Measurements from ENCODE around the gene SPTB. TPM values are rescaled to one million over a fixed set of nuclear protein-coding genes. Genes with fewer than 3 reads are reported as not detected.

SPTB gene
- total RNA-seq, 1 experiment from 2014 or later: 2.3 TPM

- H2BK120ac ChIP-seq (ENCODE audit: low read depth, low read length, poor library complexity, severe bottlenecking): no peak overlapping the region
- H2BK15ac ChIP-seq (ENCODE audit: low read depth, low read length): no peak overlapping the region
- no peak overlapping the region for H3K27ac ChIP-seq (ENCODE audit: insufficient read length, low read depth, low read length)
- no peaks in the 10 kb centered on the region; the same call in 1 of the 2 replicates for H3K4me1 ChIP-seq (ENCODE audit: insufficient read depth, low read length)
- TF ChIP-seq CTCF (conservative IDR thresholded peaks at IDR 0.05): no peak
- H4K8ac ChIP-seq (replicated peaks; ENCODE audit: insufficient read length, low read depth, low read length): no peak overlapping the region
- H2BK12ac ChIP-seq (ENCODE audit: insufficient read length, low read depth, low read length): no peak overlapping the region
- H2BK5ac ChIP-seq (ENCODE audit: insufficient read length, low read length): no peak overlapping the region
- H3K4me2 ChIP-seq (ENCODE audit: insufficient read depth, insufficient read length, low read length): no peak overlapping the region
- no CpG with 5 or more reads among the region's 12 CpGs for WGBS (ENCODE audit: extremely low coverage, insufficient read length, low lambda C conversion rate)
- H3K27me3 ChIP-seq (ENCODE audit: insufficient read depth, low read length): no peaks in the 10 kb centered on the region
- no peak overlapping the region for H3K23ac ChIP-seq (ENCODE audit: insufficient read length, low read depth, low read length)
- no peaks in the 10 kb centered on the region for H3K9me3 ChIP-seq (ENCODE audit: control insufficient read depth, low read depth, low read length)
- no peak overlapping the region for H3K4ac ChIP-seq (ENCODE audit: low read depth, low read length)
- no peak for DNase-seq
- H3K56ac ChIP-seq (ENCODE audit: insufficient read length, low read depth, low read length): no peak overlapping the region
- H3K18ac ChIP-seq (ENCODE audit: insufficient read length, low read depth, low read length): no peak overlapping the region
- no peak overlapping the region for H4K5ac ChIP-seq (ENCODE audit: insufficient read length, low read depth, low read length)
- no peak overlapping the region for H3K9ac ChIP-seq (ENCODE audit: extremely low read depth, insufficient read length, low read length)
- no peaks in the 10 kb centered on the region for H4K20me1 ChIP-seq (ENCODE audit: control insufficient read depth, insufficient read depth, insufficient read length)
- H3T11ph ChIP-seq (ENCODE audit: low read length): no peak overlapping the region
- H3K79me1 ChIP-seq (ENCODE audit: insufficient read depth, low read depth, low read length, poor library complexity, severe bottlenecking): no peaks in the 10 kb centered on the region
- no peak overlapping the region for H3K27ac Mint-ChIP-seq
- H3K27me3 Mint-ChIP-seq (ENCODE audit: low read depth): no peaks in the 10 kb centered on the region
- H3K36me3 Mint-ChIP-seq (ENCODE audit: insufficient read depth in 1 of 3, low read depth in 3 of 3): no peaks in the 10 kb centered on the region
- no peak overlapping the region for H4K91ac ChIP-seq (ENCODE audit: insufficient read length, low read depth, low read length)
- H3K14ac ChIP-seq (ENCODE audit: insufficient read depth, low read length): no peak overlapping the region
- H3K4me1 Mint-ChIP-seq: peaks cover 9 to 13% of the 10 kb centered on the region in 2 experiments
- H2AFZ ChIP-seq (ENCODE audit: low read length): no peak overlapping the region
- H2BK20ac ChIP-seq (ENCODE audit: low read depth, low read length, poor library complexity, severe bottlenecking): no peak overlapping the region
- no peak overlapping the region; a peak in 1 of 5 replicates for H3K4me3 Mint-ChIP-seq
- H2AK5ac ChIP-seq (ENCODE audit: insufficient read length, low read length): no peak overlapping the region
- H3K79me2 ChIP-seq (ENCODE audit: insufficient read depth, low read length): no peaks in the 10 kb centered on the region
- H3K23me2 ChIP-seq (ENCODE audit: insufficient read length, low read depth, low read length, poor library complexity, severe bottlenecking): no peaks in the 10 kb centered on the region
- no peaks in the 10 kb centered on the region for H3K9me3 Mint-ChIP-seq
Measured at GRCh38 chr14:64804754-64805260, 74.9 kb downstream of the SPTB start.
